NCI-H128 (cell line): ENCODE results near the gene ANKRD6.
A peak's percentile ranks its signal among the peaks of the same experiment; 100 is the strongest.

Experiments used
- DNase-seq: peaks from one replicate; lab custom pipeline; 2025; ENCODE audit not compliant: unreplicated experiment; lab: John Stamatoyannopoulos, UW

The ANKRD6 gene

DNA sequence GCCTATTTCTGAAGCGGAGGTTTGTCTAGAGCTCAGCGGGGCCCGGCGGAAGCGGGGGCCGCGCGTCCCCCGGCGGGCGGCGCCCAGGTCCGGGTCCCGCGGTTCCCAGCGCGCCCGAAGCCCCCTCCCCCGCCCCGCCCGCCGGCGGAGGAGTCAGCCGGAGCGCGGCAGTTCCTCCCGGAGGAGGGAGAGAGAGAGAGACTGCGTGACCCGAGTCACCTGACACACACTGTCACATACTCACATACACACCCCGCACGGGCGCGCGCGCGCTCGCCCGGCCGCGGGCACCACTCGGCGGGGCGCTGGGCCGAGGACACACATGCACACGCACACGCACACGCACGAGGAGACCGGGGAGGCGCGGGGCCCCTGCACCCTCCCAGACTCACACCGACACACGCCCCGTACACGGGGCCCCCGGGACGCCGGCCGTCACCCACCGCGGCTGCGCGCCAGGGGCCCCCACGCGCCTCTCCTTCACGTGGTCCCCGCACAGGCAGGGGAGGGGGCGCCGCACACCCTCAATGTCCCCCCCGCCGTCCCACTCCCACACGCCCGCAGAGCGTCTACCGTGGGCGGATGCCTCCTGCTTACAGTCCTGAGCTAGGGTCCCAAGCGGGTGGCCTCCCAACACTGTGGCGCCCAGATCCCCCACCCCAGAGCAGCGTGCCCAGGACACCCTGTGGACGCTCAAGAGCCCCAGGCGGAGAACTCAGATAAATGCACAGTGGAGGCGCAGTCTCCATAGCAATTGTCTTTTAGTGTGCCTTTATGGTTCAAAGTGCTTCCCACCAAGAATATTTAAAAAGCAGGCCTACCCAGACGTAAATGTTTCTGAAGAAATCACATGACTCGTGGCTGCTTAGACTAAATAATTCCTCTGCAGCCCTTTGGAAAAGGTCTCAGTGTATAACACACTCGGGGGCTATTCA is 20.6 kb upstream of the ANKRD6 start, which contains the start of gene RRAGD:
RRAGD (minus strand) TSS at position 203 of the 935 bp plus-strand sequence. CDS start 280 bp downstream, outside the sequence.
- peak; percentile 57 for DNase-seq

DNA sequence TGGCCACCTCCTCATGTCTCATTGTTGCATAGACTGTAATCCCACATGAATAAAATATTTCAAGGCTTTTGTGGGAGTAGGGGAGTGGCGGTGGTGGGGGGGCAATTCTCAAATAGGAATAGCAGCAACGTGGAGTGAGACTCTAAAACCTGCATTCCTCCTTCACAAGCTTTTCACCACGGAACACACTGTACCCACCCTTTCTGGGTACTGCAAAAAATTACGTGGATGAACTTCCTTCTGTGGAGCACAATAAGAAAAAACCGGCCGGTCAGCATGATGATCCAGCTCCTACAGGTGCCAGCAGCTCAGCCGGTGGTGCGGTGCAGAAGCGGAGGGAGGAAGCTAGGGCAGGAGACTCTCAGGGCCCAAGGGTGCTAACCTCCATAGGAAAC is 19.9 kb upstream of the ANKRD6 start:
- DNase-seq = no peak

DNA sequence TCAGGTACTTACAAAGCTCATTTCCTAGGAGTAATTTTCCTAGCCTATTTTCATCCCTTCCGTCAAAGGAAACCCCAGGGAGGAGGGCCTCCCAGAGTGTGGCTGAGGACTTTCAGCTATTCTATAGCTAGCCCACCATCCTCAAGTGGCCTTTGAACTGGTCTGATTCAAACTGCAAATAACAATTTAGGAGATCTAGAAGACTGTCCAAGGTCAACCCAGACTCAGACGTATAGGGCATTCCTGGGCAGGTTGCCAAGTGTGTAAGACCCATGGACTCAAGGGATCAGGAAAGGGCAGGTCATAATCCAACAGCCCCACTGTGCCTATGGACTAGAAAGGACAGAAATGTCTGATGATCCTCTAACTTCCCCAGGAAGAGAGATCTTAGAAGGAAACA is 18.7 kb upstream of the ANKRD6 start:
- DNase-seq = no peak

DNA sequence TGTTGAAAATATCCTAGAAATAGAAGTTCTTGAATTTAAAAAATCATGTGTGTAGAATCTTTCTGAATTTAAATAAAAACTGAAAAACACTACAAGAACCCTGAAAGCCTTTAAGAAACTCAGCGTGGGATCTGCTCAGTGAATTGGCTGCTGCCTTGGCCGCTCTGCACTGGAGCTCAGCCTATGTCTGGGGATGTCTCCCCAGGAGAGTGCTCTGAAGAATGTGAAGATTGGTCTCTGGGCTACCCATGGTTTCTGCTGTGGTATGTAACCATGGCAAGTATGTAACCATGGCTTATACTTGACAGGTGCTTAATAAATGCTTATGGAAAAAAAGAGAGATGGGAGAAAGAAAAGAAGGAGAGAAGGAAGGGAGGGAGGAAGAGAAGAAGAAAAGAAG is 17.8 kb upstream of the ANKRD6 start:
- DNase-seq = no peak

DNA sequence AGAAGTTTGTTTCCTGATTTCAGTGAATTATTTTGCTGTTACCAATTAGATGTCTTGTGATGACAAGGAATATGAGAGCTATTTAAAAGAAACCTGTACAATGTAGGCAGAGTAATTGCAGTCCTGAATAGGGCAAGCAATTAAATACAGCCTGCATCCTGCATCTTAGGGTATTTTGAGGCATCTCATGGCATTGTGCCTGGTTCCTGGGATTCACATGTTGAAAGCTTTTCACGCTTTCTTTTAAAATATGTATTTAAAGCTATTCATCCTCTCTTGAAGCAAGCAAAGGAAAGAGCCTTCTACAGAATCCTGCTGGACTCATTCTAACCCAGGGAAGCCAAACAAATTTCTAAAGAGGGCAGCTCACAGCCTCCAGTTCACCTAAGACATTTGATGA is 16.2 kb upstream of the ANKRD6 start:
- no peak for DNase-seq

DNA sequence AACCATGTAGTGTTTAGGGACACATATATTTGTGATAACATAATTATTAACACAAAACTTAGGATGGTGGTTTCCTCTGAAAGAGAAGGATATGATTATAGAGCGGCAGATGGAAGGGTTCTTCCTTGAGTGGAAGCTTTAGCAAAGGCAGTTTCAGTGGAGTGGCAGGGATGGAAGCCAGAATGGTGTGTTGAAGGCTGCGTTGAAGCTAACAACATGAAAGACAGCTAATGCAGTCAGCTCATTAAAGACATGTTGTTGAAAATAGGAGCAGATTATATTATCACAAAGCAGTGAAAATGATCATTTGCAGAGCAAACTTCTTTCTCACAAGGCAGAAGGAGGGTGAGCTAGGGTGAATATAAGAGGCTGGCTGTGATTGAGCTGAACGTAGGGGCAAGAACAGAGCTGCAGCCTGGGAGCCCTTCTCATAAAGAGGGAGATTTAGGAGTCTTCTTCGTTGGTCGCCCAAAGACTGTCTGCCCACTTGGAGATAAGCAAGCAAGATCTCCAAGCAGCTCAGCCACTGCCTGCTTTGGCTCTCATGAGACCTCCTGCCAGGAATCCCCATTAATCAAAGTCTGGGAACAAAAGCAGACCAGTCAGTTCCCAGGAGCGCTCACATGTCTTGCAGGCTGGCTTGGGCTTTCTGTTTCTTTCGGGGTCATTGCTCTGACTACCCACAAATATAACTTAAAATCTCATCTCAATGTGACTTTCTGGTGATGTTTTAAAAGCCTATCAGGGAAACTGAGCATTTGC is 2.6 kb upstream of the ANKRD6 start:
- no peak for DNase-seq

DNA sequence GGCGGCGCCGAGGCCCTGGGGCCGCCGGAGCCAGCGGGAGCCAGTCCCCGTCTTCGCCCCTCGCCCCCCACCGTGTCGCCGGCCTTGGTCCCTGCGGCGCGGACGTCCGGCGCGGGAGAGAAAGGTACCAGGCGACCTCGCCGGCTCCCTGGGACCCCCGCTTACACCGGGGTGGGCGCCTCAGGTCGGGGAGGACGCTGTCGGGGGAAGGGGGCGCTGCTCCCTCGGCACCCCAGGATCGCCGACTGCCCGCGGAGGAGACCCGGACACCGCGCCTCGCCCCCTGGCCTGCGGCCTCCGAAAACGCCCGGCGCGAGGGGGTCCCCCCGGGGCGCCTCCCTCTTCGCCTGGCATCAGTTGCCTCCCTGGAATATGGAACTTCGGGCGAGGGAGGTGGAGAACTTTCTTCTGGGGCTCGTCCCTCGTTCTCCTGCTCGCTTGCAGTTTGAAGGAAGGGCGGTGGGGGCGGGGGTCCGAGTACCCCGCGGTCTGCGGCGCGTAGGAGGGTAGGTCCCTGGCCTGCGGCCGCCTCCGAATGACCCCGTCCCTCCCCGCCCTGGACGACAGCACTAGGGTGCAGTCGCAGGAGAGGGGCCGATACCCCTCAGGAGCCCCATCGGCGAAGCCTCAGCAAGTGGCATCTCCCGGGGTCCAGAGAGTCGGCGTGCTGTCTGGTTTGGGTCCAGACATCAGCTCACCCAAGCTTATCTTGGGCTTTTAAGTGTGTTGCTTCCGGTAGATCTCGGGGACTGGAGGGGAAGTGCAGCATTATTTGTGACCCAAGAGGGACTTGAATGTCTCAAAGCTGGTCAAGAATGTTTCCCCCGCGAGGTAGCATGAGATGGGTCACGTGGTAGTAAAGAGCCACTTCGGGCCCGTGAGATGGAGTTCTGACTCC is 549 bp downstream of the ANKRD6 start:
- DNase-seq = no peak

DNA sequence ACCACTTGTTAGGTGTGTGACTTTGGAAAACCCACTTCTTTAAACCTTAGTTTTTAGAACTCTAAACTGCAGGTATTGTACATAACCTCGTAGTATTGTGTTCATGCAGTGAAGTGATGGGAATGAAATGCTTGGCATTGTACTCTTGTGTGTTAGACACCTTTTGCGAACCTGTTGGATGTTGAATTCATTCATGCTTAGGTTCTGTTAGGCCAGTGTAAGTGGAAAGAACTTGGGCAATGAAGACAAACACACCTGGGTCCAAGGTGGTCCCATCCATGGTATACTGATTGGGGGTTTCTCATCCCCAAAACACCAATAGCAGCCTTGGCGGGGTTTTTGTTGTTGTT is 1.2 kb downstream of the ANKRD6 start:
- no peak for DNase-seq

DNA sequence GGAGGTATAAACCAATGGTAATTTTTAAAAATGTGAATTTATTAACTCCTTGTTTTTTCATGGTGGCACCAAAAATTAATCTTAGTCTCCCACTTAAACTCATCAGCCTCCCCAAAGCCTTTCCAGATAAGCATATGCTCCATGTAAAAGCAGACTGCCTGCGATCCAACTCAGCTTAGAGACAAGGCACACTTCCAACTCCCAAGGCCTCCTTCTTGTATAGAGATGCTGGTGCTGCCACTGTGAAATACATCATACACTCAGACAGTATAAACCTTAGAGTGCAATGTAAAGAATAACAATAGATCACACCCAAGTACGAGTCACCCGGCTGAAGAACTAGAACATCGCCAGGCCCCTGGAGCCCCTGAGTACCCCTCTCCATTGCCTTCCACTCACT is 2.0 kb downstream of the ANKRD6 start:
- no peak for DNase-seq

DNA sequence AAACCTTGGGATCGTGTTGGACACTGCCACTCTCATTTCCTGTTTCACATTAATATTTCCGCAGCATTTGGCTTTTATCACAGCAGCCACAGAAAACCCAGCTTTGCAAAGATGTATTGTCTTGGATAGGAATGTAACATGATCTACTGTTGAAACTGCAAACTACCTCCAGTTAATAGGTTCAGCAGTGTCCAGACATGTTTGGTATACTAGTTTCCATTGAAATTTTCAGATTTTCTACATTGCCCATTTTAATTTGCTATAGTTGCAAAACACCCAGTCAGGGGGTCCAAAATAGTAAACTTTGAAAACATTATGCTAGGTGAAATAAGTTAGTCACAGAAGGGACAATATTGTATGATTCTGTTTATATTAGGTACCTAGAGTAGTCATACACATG is 3.3 kb downstream of the ANKRD6 start:
- no peak for DNase-seq

DNA sequence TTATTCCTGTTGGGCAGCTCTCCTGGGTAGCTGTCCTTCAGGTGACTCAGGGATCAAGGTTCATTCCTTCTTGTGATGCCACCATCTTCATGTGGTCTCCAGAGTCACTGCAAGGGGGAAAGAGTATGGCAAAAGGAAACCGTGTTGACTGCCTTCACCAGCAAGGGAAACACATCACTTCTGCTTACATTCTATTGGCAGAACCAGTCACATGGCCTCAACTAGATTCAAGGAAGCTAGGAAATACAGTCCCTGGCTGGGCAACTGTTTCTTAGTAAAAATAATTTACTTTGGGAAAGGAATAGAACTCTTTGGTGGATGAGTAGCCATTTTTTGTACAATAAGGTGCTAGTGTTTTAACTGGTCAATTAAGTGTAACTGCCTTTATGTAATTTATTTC is 5.3 kb downstream of the ANKRD6 start:
- DNase-seq = no peak

DNA sequence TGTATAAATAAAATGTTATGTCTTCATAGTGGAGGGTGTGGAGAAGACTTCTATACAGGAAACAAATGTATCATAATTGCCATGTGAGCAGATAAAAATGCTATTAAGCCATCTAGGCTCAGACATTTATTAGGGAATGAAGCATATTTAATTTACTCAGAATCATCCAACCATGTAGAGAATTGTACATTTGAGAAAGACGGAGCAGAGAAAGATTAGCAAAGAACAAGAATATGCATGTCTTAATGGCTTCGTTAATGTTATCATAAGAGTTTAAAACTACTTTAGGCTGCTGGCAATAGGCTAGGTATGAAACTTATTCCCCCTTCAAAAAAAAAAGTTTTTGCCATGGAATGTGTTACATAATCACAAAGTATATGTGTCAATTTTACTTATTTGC is 6.1 kb downstream of the ANKRD6 start:
- no peak for DNase-seq

DNA sequence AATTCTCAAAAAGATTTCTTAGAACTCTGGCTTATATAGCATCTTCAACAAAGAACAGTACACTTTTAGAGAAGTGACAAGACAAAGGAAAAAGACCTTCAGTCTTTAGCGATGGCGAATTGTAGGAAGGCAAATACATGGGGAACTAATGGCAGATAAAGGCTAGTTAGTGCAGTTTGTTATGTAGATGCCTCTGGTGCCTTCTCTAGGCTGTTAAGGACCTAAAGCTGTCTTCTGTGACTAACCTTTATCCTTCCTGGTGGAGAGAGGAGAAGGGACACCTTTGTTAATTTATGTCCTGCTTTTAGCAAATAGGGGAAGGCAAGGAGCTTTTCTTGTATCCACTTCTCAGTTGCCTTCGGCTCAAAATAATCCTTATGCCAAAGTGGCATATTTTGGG is 7.2 kb downstream of the ANKRD6 start:
- DNase-seq = no peak

DNA sequence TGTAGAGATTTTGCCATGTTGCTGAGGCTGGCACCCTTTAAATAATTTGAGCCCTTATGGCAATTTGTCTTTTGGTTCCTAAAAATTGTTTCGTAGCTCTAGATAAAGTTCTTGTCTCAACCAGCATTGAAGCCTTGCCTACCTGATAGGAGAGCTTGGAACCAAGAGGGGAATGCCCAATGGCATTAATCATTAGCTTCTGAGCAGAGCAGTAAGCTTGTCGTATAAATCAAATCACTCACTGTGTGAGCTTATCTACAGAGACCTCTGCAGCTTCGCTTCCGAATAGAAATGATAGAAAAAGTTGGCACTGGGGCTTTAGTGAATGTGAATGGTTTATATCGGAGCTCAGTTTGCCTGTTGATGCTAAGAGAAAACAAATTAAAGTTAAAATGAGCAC is 10.7 kb downstream of the ANKRD6 start:
- no peak for DNase-seq

DNA sequence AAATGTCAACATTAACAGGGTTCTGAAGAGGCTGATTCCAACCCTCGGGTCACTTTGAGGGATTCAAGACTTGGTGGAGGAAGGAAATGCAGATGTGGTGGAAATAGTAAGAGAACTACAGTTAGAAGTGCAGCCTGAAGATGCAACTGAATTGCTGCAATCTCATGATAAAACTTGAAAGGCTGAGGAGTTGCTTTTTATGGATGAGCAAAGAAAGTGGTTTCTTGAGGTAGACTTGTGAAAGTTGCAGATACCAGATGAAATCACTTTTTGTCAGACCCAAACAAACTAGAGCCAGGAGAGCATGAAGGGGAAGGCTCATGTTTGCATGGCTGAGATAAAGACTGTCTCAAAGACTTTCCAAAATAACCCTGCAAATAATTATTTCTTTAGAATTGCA is 16.2 kb downstream of the ANKRD6 start:
- DNase-seq = no peak

DNA sequence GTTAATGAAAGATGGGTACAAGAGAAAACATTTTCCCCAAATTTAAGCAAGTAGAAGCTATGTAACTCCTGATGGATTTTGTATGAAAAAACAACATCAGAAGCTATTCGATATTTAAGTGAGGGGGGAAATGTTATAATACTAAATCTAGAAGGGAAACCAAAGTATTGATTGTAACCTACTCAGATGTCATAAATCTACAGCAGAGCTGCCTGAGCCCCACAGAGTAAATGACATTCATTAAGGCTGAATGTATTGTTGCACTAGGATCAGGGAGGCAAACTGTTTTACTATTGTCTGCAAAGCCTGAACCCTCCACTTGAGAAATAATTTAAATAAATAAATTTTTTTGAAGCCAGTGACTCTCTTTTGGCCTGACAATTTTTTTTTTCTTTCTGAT is 19.3 kb downstream of the ANKRD6 start:
- DNase-seq = no peak

DNA sequence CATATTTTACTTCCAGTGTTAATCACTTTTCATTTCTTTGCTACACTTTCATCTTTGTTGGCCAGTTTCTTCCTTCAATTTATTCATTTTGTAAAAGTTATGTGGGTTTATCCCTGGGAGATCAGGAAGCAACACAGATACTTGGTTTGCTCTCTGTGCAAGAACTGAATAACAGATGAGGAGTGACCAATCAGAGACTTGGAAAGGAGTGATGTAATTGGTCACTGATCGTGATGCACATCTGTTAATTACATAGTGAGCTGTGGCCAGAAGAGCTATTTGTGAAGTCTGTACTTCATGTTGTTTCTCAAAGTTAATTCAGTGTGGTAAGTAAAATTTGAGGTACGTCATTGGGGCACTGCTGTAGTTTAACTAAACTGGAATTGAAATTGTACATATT is 21.3 kb downstream of the ANKRD6 start:
- DNase-seq = no peak

DNA sequence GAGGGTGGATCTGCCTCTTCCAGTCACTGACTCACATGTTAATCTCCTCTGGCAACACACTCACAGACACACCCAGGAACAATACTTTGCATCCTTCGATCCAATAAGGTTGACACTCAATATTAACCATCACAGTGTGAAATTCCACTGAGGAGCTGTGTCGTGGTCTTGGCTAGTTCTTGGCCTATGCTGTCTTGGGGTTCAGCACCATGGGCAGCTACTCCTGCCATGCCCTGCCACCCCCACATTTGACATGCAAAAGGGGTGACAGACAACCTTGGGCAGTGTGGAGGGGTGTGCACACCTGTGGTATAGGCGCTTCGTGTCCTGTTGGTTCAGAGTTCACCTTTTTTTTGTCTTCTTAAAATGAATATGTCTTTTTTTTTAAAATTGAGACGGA is 25.8 kb downstream of the ANKRD6 start:
- no peak for DNase-seq

DNA sequence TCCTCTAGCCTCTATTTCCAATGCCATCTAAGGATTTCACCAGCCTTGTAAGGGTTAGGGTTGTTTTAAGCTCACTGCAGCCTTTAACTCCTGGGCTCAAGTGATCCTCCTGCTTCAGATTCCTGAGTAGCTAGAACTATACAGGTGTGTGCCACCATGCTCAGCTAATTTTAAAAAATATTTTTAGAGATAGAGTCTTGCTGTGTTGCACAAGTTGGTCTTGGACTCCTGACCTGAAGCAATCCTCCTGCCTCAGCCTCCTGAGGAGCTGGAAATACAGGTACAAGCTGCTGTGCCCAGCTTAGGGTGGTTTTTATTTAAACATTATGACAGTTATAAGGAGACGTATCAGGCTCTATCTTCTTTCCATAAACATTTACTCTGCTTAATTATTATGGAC is 26.5 kb downstream of the ANKRD6 start:
- no peak for DNase-seq

DNA sequence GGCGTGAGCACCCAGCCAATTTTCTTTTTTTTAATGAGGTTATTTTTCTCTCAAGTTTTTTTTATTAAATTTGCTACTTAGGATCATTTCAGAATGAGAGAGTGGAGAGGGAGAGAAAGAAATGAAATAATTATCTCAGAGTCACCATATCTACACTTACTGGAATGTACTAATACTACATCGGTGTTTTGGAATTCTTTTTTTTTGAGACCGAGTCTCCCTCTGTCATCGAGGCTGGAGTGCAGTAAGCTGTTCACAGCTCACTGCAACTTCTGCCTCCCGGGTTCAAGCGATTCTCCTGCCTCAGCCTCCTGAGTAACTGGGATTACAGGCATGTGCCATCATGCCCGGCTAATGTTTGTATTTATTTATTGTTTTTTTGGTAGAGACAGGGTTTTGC is 27.8 kb downstream of the ANKRD6 start:
- DNase-seq = no peak

DNA sequence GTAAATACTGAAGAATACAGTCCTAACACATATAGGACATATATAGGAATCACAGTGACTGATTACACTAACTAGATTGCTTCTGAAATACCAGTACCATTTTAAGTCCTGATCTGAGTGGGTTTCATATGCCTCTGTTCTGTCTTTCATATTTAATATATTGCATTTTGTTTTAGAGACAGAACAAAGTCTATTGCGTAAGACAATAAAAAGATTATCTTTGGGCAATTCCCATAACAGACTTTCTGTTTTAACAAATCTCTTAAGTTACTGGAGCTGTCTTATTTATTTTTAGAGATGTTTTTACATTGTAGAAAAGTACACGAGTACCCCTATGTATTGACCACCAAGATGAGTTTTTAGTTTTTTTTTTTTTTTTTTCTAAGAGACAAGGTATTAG is 29.6 kb downstream of the ANKRD6 start:
- DNase-seq = no peak
